Type B pancreatic cell (in vitro differentiated cells): Measurements from ENCODE around the gene FAM3D. TPM values are rescaled to one million over a fixed set of nuclear protein-coding genes. Genes with fewer than 3 reads are reported as not detected.
"Not testable (repeated sequence)": the region's sequence is repeated elsewhere in the genome, so short reads cannot be mapped to it uniquely, and the experiment has no call there.

Experiments
- DNase-seq: peaks from one replicate; pipeline ENCODE4 v3.0.0; 2021; ENCODE audit warnings: mixed read lengths; ENCODE audit not compliant: unreplicated experiment; ENCODE audit errors: extremely low spot score
- H3K27ac Mint-ChIP-seq: 2 replicates; pipeline ENCODE4 v1.8.0; 2021; ENCODE audit warnings: mild to moderate bottlenecking, mixed read lengths
- H3K27me3 Mint-ChIP-seq: 2 replicates; pipeline ENCODE4 v1.8.0; 2021; ENCODE audit warnings: mixed read lengths
- H3K36me3 Mint-ChIP-seq: 2 replicates; pipeline ENCODE4 v1.8.0; 2021; ENCODE audit warnings: mixed read lengths
- H3K4me1 Mint-ChIP-seq: one replicate; pipeline ENCODE4 v1.8.0; 2021; ENCODE audit warnings: mixed read lengths; ENCODE audit not compliant: unreplicated experiment
- H3K4me3 Mint-ChIP-seq: 2 replicates; pipeline ENCODE4 v1.8.0; 2021; ENCODE audit warnings: mild to moderate bottlenecking, mixed read lengths
- H3K9me3 Mint-ChIP-seq: 2 replicates; pipeline ENCODE4 v1.8.0; 2021; ENCODE audit warnings: mixed read lengths
- total RNA-seq: library from RNA; stranded (reverse); gene quantifications from 2 replicates; pipeline ENCODE4 v1.2.1, GENCODE V29; 2021; ENCODE audit warnings: low replicate concordance
- TF ChIP-seq, protein P1 (sequence below): fragments of 200-600 bp; sonication (generic); conservative IDR thresholded peaks from 2 replicates; pipeline ENCODE4 v1.5.0; 2021; ENCODE audit warnings: antibody characterized with exemption, mild to moderate bottlenecking

The FAM3D gene
- total RNA-seq, 1 donor from 2014 or later: 7.6 TPM

DNA sequence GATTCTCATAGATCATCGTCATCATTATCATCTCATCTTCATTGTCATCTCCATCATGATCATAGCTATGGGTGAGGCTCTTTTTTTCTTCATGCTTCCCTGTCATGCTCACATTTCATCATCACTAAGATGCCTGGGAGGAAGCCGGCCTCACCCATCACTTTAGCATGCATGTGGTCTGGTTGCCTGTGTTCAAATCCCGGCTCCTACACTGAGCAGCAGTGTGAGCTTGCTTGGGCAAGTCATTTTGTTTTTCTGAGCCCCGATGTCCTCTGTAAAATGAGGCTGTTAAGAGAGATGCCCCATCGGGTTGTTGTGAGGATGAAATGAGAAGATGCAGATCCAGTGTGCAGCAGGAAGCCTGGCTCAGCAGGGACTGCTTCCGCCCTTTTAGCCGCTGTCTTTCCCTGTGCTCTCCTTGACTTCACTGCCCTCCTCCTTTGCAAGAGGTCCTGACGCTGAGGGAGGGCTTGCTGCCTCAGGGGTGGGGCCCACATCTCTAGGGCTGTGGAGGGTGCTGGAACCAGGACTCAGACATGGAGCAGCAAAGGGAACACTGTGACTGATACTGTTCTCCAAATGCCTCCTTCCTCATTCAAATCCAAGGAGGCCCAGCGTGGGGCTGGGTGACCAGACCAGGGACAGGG, 14.4 kb upstream of the FAM3D start:
- Mint-ChIP-seq H3K27me3 (peaks cover 9% of the 10 kb centered on the region), H3K36me3 (no peaks in the 10 kb centered on the region), H3K4me1 (no peaks in the 10 kb centered on the region), H3K27ac (no peak overlapping the region), H3K9me3 (peaks cover 10% of the 10 kb centered on the region), H3K4me3 (no peak overlapping the region)
- TF ChIP-seq, protein P1, sequence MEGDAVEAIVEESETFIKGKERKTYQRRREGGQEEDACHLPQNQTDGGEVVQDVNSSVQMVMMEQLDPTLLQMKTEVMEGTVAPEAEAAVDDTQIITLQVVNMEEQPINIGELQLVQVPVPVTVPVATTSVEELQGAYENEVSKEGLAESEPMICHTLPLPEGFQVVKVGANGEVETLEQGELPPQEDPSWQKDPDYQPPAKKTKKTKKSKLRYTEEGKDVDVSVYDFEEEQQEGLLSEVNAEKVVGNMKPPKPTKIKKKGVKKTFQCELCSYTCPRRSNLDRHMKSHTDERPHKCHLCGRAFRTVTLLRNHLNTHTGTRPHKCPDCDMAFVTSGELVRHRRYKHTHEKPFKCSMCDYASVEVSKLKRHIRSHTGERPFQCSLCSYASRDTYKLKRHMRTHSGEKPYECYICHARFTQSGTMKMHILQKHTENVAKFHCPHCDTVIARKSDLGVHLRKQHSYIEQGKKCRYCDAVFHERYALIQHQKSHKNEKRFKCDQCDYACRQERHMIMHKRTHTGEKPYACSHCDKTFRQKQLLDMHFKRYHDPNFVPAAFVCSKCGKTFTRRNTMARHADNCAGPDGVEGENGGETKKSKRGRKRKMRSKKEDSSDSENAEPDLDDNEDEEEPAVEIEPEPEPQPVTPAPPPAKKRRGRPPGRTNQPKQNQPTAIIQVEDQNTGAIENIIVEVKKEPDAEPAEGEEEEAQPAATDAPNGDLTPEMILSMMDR: no peak
- no peak for DNase-seq

- Mint-ChIP-seq H3K9me3 (peaks cover 10% of the 10 kb centered on the region), H3K4me1 (no peaks in the 10 kb centered on the region)
Observed at GRCh38 chr3:58679974-58680666, 13.5 kb upstream of the FAM3D start.

DNA sequence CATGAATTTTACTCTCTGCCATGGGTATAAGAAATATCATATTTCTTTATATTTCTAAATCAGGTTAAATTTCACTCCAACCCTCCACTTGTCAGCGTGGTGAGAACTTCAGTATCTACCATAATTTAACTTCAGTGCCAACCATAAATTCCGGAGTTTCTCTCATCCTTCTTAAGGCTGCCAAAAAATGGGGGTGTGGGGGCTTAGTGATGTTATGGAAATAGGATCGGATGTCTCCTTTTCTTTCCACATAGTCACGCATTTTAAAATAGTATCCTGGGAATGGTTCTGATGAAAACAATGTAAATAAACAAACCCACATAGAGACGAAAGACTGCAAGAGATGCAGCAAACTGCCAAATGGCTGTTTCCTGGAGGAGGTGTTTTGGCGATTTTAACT, 12.9 kb upstream of the FAM3D start:
- Mint-ChIP-seq H3K27me3 (peaks cover 12% of the 10 kb centered on the region), H3K9me3 (peaks cover 12% of the 10 kb centered on the region), H3K36me3 (no peaks in the 10 kb centered on the region), H3K4me3 (no peak overlapping the region), H3K27ac (no peak overlapping the region), H3K4me1 (no peaks in the 10 kb centered on the region)
- no peak for DNase-seq
- TF ChIP-seq, protein P1: no peak

More at GRCh38 chr3:58679974-58680666, 13.5 kb upstream of the FAM3D start:
- no peak overlapping the region for H3K27ac Mint-ChIP-seq
- no peak overlapping the region for H3K4me3 Mint-ChIP-seq
- peaks cover 12% of the 10 kb centered on the region for H3K27me3 Mint-ChIP-seq
- no peak for DNase-seq
- TF ChIP-seq, protein P1: no peak
- no peaks in the 10 kb centered on the region for H3K36me3 Mint-ChIP-seq

DNA sequence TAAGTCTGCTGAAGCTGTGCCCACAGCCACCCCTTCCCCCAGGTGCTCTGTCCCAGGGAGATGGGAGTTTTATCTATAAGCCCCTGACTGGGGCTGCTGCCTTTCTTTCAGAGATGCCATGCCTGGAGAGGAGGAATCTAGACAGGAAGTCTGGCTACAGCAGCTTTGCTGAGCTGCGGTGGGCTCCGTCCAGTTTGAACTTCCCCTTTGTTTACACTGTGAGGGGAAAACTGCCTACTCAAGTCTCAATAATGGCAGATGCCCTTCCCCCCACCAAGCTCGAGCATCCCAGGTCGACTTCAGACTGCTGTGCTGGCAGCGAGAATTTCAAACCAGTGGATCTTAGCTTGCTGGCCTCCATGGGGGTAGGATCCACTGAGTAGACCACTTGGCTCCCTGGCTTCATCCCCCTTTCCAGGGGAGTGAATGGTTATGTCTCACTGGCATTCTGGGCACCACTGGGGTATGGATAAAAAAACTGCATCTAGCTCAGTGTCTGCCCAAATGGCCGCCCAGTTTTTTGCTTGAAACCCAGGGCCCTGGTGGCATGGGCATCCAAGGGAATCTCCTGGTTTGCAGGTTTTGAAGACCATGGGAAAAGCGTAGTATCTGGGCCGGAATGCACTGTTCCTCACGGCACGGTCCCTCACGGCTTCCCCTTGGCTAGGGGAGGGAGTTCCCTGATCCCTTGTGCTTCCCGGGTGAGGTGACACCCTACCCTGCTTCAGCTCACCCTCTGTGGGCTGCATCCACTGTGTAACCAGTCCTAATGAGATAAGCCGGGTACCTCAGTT, 11.8 kb upstream of the FAM3D start:
- not testable (repeated sequence) for H3K27ac Mint-ChIP-seq, H3K4me3 Mint-ChIP-seq, DNase-seq, H3K36me3 Mint-ChIP-seq, H3K4me1 Mint-ChIP-seq
- peaks cover 12% of the 10 kb centered on the region for H3K27me3 Mint-ChIP-seq
- peaks cover 16% of the 10 kb centered on the region for H3K9me3 Mint-ChIP-seq

GRCh38 chr3:58672880-58673279, 6.3 kb upstream of the FAM3D start:
- Mint-ChIP-seq H3K4me1 (peaks cover 6% of the 10 kb centered on the region), H3K27ac (no peak overlapping the region), H3K27me3 (peaks cover 15% of the 10 kb centered on the region), H3K4me3 (no peak overlapping the region), H3K9me3 (peaks cover 16% of the 10 kb centered on the region), H3K36me3 (no peaks in the 10 kb centered on the region)
- TF ChIP-seq, protein P1: no peak
- no peak for DNase-seq

- H3K27me3 Mint-ChIP-seq: peaks cover 15% of the 10 kb centered on the region
Observed at GRCh38 chr3:58672451-58672850, 5.9 kb upstream of the FAM3D start.

More at GRCh38 chr3:58672451-58672850, 5.9 kb upstream of the FAM3D start:
- Mint-ChIP-seq H3K9me3 (peaks cover 16% of the 10 kb centered on the region), H3K4me1 (peaks cover 7% of the 10 kb centered on the region), H3K4me3 (no peak overlapping the region), H3K36me3 (no peaks in the 10 kb centered on the region), H3K27ac (no peak overlapping the region)
- TF ChIP-seq, protein P1: no peak
- DNase-seq: no peak
